K562 (cell line): Measurements from ENCODE around the gene ZNF385C. TPM values are rescaled to one million over a fixed set of nuclear protein-coding genes. Genes with fewer than 3 reads are reported as not detected.
A peak's percentile ranks its signal among the peaks of the same experiment; 100 is the strongest.

ENCODE experiments used
- ATAC-seq: fragments of 200-7000 bp; cut with Tn5 transposase; 3 replicates; pipeline ENCODE4 v1.9.1; 2020; ENCODE audit warnings: moderate library complexity
- BruUV-seq: library from RNA; stranded (reverse); fragments of 400-500 nt; replicated peaks from 2 replicates; lab custom pipeline; 2021; lab: Mats Ljungman, UMichigan
- CTCF ChIA-PET: fragments of 300-600 bp; formaldehyde crosslinking; extraction: SDS; loops from one replicate; lab custom pipeline; 2021; ENCODE audit warnings: low intra/inter-chr PET ratio; lab: Yijun Ruan, JAX
- POLR2A ChIA-PET: fragments of 300-600, 350-650 bp; sonication (Branson Sonifier 250); formaldehyde crosslinking; extraction: SDS; loops from one replicate; lab custom pipeline; 2021; ENCODE audit warnings: antibody characterized with exemption, inconsistent platforms; lab: Yijun Ruan, JAX
- DNase-seq, 4 experiments: peaks; one replicate each; pipeline versions ENCODE4 v3.0.0 to v3.0.0-alpha.2; 2011 to 2018; ENCODE audit warnings: low spot score in 3 of 4, mixed read lengths in 3 of 4; ENCODE audit errors: extremely low read depth in 1 of 4
- FAIRE-seq: peaks from 2 replicates; lab custom pipeline; 2011; peaks lifted over from hg19 to GRCh38; lab: Jason Lieb, UNC
- H2AFZ ChIP-seq: 2 replicates; pipeline ENCODE4 v1.6.0; 2011; ENCODE audit warnings: low read depth, low read length, control low read depth, inconsistent platforms
- H3K27ac ChIP-seq: fragments of 200-600 bp; 3 replicates; pipeline ENCODE4 v1.8.0; 2011; ENCODE audit warnings: low read depth, mild to moderate bottlenecking, control low read depth, inconsistent platforms, low read length, moderate library complexity, mixed read lengths; ENCODE audit errors: extremely low read depth
- H3K27me3 ChIP-seq, 2 experiments: fragments of 300-600 bp in 1 of 2; 2 replicates in 1 of 2; 3 replicates in 1 of 2; pipeline versions ENCODE4 v1.6.0 to v1.8.0; 2011; ENCODE audit warnings: inconsistent platforms in 2 of 2, low read length in 2 of 2, mild to moderate bottlenecking in 1 of 2, mixed read lengths in 1 of 2, moderate library complexity in 1 of 2; ENCODE audit not compliant: control insufficient read depth in 2 of 2, insufficient read depth in 2 of 2
- H3K36me3 ChIP-seq: fragments of 300-600 bp; 3 replicates; pipeline ENCODE4 v1.8.0; 2011; ENCODE audit warnings: mild to moderate bottlenecking, low read length, inconsistent platforms; ENCODE audit not compliant: control insufficient read depth, insufficient read depth
- H3K4me1 ChIP-seq, 2 experiments: fragments of 200-600 bp in 1 of 2; replicated peaks in 1 of 2; 2 replicates in 1 of 2; 3 replicates in 1 of 2; pipeline versions ENCODE4 v1.5.1 to v1.8.0; 2011; ENCODE audit warnings: inconsistent platforms in 2 of 2, low read length in 2 of 2, mild to moderate bottlenecking in 1 of 2, mixed read lengths in 1 of 2, moderate library complexity in 1 of 2; ENCODE audit not compliant: control insufficient read depth in 2 of 2, insufficient read depth in 2 of 2
- H3K4me2 ChIP-seq: 2 replicates; pipeline ENCODE4 v1.6.1; 2011; ENCODE audit warnings: low read length, control low read depth, inconsistent platforms, mixed read lengths; ENCODE audit not compliant: insufficient read depth
- H3K4me3 ChIP-seq: fragments of 200-600 bp; sonication (generic), shearing (Covaris generic); 2 replicates; pipeline ENCODE4 v1.5.1; 2016; ENCODE audit warnings: control low read depth, inconsistent platforms
- H3K79me2 ChIP-seq: fragments of 200-600 bp; 3 replicates; pipeline ENCODE4 v1.8.0; 2011; ENCODE audit warnings: low read length, inconsistent platforms; ENCODE audit not compliant: control insufficient read depth, insufficient read depth
- H3K9ac ChIP-seq, 2 experiments: 2 replicates each; pipeline versions ENCODE4 v1.6.0 to v1.6.1; 2011; ENCODE audit warnings: low read depth in 2 of 2, low read length in 2 of 2, control low read depth in 1 of 2, inconsistent platforms in 1 of 2, mild to moderate bottlenecking in 1 of 2, mixed read lengths in 1 of 2; ENCODE audit not compliant: insufficient read depth in 1 of 2
- H3K9me1 ChIP-seq: one replicate; pipeline ENCODE4 v1.6.0; 2011; ENCODE audit warnings: inconsistent platforms, mild to moderate bottlenecking, low read length, moderate library complexity; ENCODE audit not compliant: control insufficient read depth, insufficient read depth
- H3K9me3 ChIP-seq: replicated peaks from 2 replicates; pipeline ENCODE4 v1.5.1; 2011; ENCODE audit warnings: low read depth, low read length, inconsistent platforms; ENCODE audit not compliant: control insufficient read depth, insufficient read depth
- H4K20me1 ChIP-seq: replicated peaks from 2 replicates; pipeline ENCODE4 v1.6.1; 2011; ENCODE audit warnings: low read length, inconsistent platforms, mixed read lengths; ENCODE audit not compliant: control insufficient read depth, insufficient read depth
- CEBPG ChIP-seq, 3 experiments: fragments of 200-800 bp in 1 of 3; sonication (Bioruptor generic) in 1 of 3; sonication (generic) in 1 of 3; formaldehyde crosslinking in 1 of 3; IDR thresholded peaks in 2 of 3; conservative IDR thresholded peaks in 1 of 3; 2 replicates each; pipeline versions ENCODE4 v1.6.1 to v1.8.0; 2016 to 2022; ENCODE audit warnings: missing compliant biosample characterization in 2 of 3, missing genetic modification characterization in 2 of 3, mild to moderate bottlenecking in 1 of 3, missing genetic modification reagents in 1 of 3
- DACH1 ChIP-seq: fragments of 450-650 bp; IDR thresholded peaks from 2 replicates; pipeline ENCODE4 v1.6.1; 2018; ENCODE audit not compliant: partially characterized antibody
- E4F1 ChIP-seq: fragments of 250-450 bp; sonication (Bioruptor Pico); IDR thresholded peaks from 2 replicates; pipeline ENCODE4 v1.5.0; 2021; ENCODE audit warnings: mild to moderate bottlenecking, borderline replicate concordance
- GABPB2 ChIP-seq: fragments of 250-450 bp; sonication (Bioruptor Pico); conservative IDR thresholded peaks from 2 replicates; pipeline ENCODE4 v1.5.1; 2021; ENCODE audit warnings: mild to moderate bottlenecking
- HMGN3 ChIP-seq: IDR thresholded peaks from 2 replicates; pipeline ENCODE4 v1.6.1; 2011; ENCODE audit warnings: borderline replicate concordance, low read depth, mild to moderate bottlenecking, mixed read lengths, low read length; ENCODE audit not compliant: insufficient read length; ENCODE audit errors: extremely low read depth
- KDM5B ChIP-seq: fragments of 200-600 bp; sonication (generic); IDR thresholded peaks from 2 replicates; pipeline ENCODE4 v1.6.1; 2012; ENCODE audit warnings: low read depth, mild to moderate bottlenecking, moderate library complexity, low read length, control low read depth, inconsistent platforms; ENCODE audit not compliant: insufficient replicate concordance
- MBD2 ChIP-seq: sonication (generic); IDR thresholded peaks from 2 replicates; pipeline ENCODE4 v1.6.1; 2016; ENCODE audit warnings: low read depth, borderline replicate concordance
- MEF2D ChIP-seq: conservative IDR thresholded peaks from 2 replicates; pipeline ENCODE4 v1.6.1; 2016; ENCODE audit warnings: low read depth, missing genetic modification characterization, missing compliant biosample characterization
- POLR3G ChIP-seq: IDR thresholded peaks from 2 replicates; pipeline ENCODE4 v1.6.1; 2011; ENCODE audit not compliant: insufficient read length, insufficient replicate concordance; ENCODE audit errors: extremely low read depth
- PRDM10 ChIP-seq: fragments of 450-650 bp; IDR thresholded peaks from 2 replicates; pipeline ENCODE4 v1.6.1; 2018; ENCODE audit not compliant: partially characterized antibody
- PTTG1 ChIP-seq: fragments of 450-650 bp; IDR thresholded peaks from 2 replicates; pipeline ENCODE4 v1.6.1; 2016; ENCODE audit warnings: low read depth, mild to moderate bottlenecking, missing genetic modification characterization, missing compliant biosample characterization
- STAG1 ChIP-seq: sonication (generic); formaldehyde crosslinking; IDR thresholded peaks from 2 replicates; pipeline ENCODE4 v1.5.0; 2020; ENCODE audit warnings: missing genetic modification reagents, borderline replicate concordance
- ZNF224 ChIP-seq: sonication (generic); formaldehyde crosslinking; IDR thresholded peaks from 2 replicates; pipeline ENCODE4 v1.8.0; 2022; ENCODE audit warnings: mild to moderate bottlenecking, missing genetic modification reagents
- ZNF77 ChIP-seq: fragments of 250-450 bp; sonication (Bioruptor Pico); IDR thresholded peaks from 2 replicates; pipeline ENCODE4 v1.5.0; 2020
- WGBS: fragments of 100-300 bp; shearing (Covaris generic); methylation state at CpG from one replicate; pipeline ENCODE4 v1.1.6; 2016; ENCODE audit warnings: low coverage, mixed read lengths; ENCODE audit not compliant: insufficient coverage; ENCODE audit errors: missing lambda C conversion rate; 5-methylcytosine and 5-hydroxymethylcytosine counted together
- in situ Hi-C: fragments of 300-500 bp; cut with MboI; formaldehyde crosslinking; loops from 4 replicates; pipeline ENCODE4 v1.15.0; 2018; ENCODE audit warnings: inconsistent platforms, mixed read lengths
- intact Hi-C: fragments of 100-400 bp; cut with micrococcal nuclease; formaldehyde crosslinking; loops from 2 replicates; pipeline ENCODE4 v1.14.2; 2022
- polyA plus RNA-seq, 8 experiments: library from polyadenylated mRNA; depleted of rRNA in 4 of 8; stranded (reverse) in 5 of 8; unstranded in 3 of 8; fragments of >200 nt; fragmentation: Nextera tagmentation in 2 of 8; fragmentation: Illumina TruSeq in 1 of 8; extraction: Ambion mirVana in 2 of 8; extraction: Trizol in 1 of 8; gene quantifications; 2 replicates each; pipeline versions ENCODE4 v1.2.1 to v1.2.3, GENCODE V29; 2011 to 2014; ENCODE audit warnings: inconsistent platforms in 1 of 8, missing spikeins in 1 of 8
- total RNA-seq, 7 experiments: library from RNA; depleted of rRNA in 6 of 7; stranded (reverse); fragments of >200 nt in 6 of 7; fragmentation: Illumina TruSeq in 2 of 7; extraction: Trizol in 2 of 7; gene quantifications; 2 replicates each; pipeline versions ENCODE4 v1.2.1 to v1.2.3, GENCODE V29; 2011 to 2021; ENCODE audit warnings: low replicate concordance in 1 of 7

ZNF385C gene
- total and polyA plus RNA-seq, 9 of the 15 experiments (the other 6 are each of a cell fraction or from before 2014, with no cell fraction given): 0.03 to 0.35 (median 0.18) TPM; not detected in 1

DNA sequence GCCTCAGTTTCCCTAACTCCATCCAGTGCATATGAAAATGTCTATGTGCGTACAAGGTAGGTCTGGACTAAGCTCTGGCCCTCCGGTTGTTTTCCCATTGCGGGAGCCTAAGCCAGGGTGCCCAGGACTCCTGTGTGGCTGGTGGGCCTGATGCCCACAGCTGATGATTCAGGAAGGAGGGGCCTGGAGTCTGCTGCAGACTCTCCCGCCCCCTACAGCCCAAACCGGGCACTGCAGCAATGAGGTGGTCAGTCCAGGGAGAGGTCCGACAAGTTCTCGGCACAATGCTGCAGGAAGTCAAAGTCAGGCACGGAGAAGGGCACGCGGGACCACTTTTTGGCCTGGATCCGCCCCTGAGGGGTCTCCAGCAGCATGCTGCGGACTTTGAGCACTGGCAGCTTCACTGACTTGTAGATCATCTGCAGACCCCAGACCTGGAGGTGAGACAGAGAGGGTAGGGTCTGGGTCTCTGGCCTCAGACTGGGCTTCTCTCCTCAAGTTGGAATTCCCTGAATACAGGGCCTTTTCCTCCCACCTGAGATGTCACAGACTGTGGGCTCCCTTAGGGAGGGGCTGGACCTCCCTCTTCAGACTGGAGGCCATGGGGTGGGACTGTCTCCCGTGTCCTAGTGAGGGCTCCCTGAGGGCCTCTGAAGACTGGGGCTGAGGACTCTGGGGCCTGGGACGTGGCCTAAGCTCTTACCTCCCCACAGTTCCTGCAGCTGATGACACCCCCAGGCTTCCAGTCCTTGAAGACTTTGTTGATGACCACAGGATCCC is 3.4 kb upstream of the ZNF385C start:
- peaks cover 7 to 27% of the 10 kb centered on the region in 2 experiments; a peak in 3 of 5 replicates for H3K4me1 ChIP-seq
- no peak overlapping the region for H3K4me3 ChIP-seq
- H2AFZ ChIP-seq: peak overlapping the region; percentile 90
- DNase-seq: peak; percentile 87 to 89 (median 87)
- H4K20me1 ChIP-seq: no peaks in the 10 kb centered on the region
- intact Hi-C loops: loop anchor here (1.0 kb wide), 3 partner anchors 34 to 138 kb away; no protein-coding TSS in a partner anchor
- H3K4me2 ChIP-seq: peak overlapping the region; percentile 73
- H3K9ac ChIP-seq: peak overlapping the region in 1 of 2 experiments; percentile 51; a peak in 2 of 4 replicates
- peak; percentile 96 for FAIRE-seq
- POLR2A ChIA-PET: interaction anchor here (1.0 to 2.7 kb wide), 2 partner anchors 10 to 13 kb away, joined by 3 to 7 read pairs; no protein-coding TSS in a partner anchor
- in situ Hi-C loops: loop anchor here (25.0 kb wide), 1 partner anchor 364 kb away; the partner anchor contains the start of gene HAP1
- no peaks in the 10 kb centered on the region for H3K9me1 ChIP-seq
- BruUV-seq: no TSS peak
- CTCF ChIA-PET: interaction anchor here (1.3 to 3.2 kb wide), 4 partner anchors 23 to 139 kb away, joined by 4 to 33 read pairs (median 8); no protein-coding TSS in a partner anchor
- H3K9me3 ChIP-seq: no peaks in the 10 kb centered on the region
- H3K36me3 ChIP-seq: no peaks in the 10 kb centered on the region
- no peak overlapping the region for H3K27ac ChIP-seq
- ATAC-seq: peak; percentile 93
- peaks cover 0 to 12% of the 10 kb centered on the region in 2 experiments; a peak in 3 of 5 replicates for H3K27me3 ChIP-seq
- no peaks in the 10 kb centered on the region for H3K79me2 ChIP-seq
- 9% methylated on average over 14 of the region's 14 CpGs for WGBS
- no peak for TF ChIP-seq ZNF224 (CRISPR knock-in tag)
- TF ChIP-seq PTTG1: no peak
- no peak for TF ChIP-seq CEBPG (CRISPR knock-in tag; IDR thresholded peaks at IDR 0.05)
- no peak for TF ChIP-seq CEBPG (tag; conservative IDR thresholded peaks at IDR 0.05 in 1 of 2, IDR thresholded peaks at IDR 0.05 in 1 of 2)
- peak; percentile 63; the same call in 1 of the 2 replicates for TF ChIP-seq STAG1 (CRISPR knock-in tag)
- no peak for TF ChIP-seq KDM5B
- no peak for TF ChIP-seq MBD2
- TF ChIP-seq POLR3G: no peak
- TF ChIP-seq PRDM10: no peak
- no peak for TF ChIP-seq HMGN3
- no peak for TF ChIP-seq ZNF77 (CRISPR knock-in tag)
- no peak for TF ChIP-seq MEF2D (tag)
- no peak for TF ChIP-seq GABPB2 (CRISPR knock-in tag)
- no peak for TF ChIP-seq E4F1
- TF ChIP-seq DACH1: peak; percentile 68
